CD4-positive, alpha-beta T cell treated with Interferon gamma for 1 hour (primary cell): Measurements from ENCODE around the gene PGBD2.
"Not testable (repeated sequence)": the region's sequence is repeated elsewhere in the genome, so short reads cannot be mapped to it uniquely, and the experiment has no call there.

Experiments
- DNase-seq: peaks from one replicate; pipeline ENCODE4 v3.0.0-alpha.2; 2020

The PGBD2 gene

GRCh38 chr1:248927283-248927682 is 21.2 kb downstream of the PGBD2 start:
- not testable (repeated sequence) for DNase-seq

GRCh38 chr1:248928122-248928521 is 22.1 kb downstream of the PGBD2 start:
- not testable (repeated sequence) for DNase-seq

DNA sequence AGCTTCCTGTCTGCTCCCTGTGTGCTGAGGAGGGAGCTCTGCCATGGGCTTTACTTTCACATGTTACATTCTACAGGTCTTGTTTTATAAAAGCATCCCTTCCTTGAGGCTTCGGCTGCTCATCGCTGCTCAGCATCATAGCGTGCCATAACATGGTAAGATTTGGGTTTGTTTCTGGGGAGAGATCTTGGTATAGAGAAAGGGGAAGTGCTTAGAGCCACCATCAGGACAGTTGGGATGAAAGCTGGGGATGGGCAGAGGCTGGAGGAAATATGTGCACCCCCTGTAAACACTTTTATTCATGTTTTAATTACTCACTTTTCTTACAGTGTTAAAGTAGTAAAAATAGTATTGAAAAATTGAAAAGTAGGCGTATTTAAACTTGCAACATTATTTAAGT is 24.0 kb downstream of the PGBD2 start:
- not testable (repeated sequence) for DNase-seq

DNA sequence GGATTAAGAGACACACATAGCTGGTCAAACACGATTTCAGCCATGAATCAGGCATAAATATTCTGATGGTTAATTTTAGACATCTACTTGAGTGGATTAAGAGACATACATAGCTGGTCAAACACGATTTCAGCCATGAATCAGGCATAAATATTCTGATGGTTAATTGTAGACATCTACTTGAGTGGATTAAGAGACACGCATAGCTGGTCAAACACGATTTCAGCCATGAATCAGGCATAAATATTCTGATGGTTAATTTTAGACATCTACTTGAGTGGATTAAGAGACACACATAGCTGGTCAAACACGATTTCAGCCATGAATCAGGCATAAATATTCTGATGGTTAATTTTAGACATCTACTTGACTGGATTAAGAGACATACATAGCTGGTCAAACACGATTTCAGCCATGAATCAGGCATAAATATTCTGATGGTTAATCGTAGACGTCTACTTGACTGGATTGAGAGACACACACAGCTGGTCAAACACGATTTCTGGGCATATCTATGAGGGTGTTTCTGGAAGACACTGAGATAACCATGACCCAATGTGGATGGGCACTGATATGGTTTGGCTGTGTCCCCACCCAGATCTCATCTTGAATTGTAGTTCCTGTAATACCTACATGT is 32.3 kb downstream of the PGBD2 start:
- DNase-seq = not testable (repeated sequence)

- not testable (repeated sequence) for DNase-seq
These were observed 38.3 kb downstream of the PGBD2 start for GRCh38 chr1:248944134-248944999.

DNA sequence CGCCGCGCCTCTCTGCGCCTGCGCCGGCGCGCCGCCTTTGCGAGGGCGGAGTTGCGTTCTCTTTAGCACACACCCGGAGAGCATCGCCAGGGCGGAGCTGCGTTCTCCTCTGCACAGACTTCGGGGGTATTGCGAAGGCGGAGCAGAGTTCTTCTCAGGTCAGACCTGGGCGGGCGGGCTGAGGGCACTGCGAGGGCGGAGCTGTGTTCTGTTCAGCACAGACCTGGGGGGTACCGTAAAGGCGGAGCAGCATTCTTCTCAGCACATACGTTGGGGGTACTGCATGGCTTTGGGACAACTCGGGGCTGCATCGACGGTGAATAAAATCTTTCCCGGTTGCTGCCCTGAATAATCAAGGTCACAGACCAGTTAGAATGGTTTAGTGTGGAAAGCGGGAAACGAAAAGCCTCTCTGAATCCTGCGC is 39.0 kb downstream of the PGBD2 start:
- DNase-seq = not testable (repeated sequence)

- not testable (repeated sequence) for DNase-seq
These were observed 39.4 kb downstream of the PGBD2 start for GRCh38 chr1:248945453-248945852.

DNA sequence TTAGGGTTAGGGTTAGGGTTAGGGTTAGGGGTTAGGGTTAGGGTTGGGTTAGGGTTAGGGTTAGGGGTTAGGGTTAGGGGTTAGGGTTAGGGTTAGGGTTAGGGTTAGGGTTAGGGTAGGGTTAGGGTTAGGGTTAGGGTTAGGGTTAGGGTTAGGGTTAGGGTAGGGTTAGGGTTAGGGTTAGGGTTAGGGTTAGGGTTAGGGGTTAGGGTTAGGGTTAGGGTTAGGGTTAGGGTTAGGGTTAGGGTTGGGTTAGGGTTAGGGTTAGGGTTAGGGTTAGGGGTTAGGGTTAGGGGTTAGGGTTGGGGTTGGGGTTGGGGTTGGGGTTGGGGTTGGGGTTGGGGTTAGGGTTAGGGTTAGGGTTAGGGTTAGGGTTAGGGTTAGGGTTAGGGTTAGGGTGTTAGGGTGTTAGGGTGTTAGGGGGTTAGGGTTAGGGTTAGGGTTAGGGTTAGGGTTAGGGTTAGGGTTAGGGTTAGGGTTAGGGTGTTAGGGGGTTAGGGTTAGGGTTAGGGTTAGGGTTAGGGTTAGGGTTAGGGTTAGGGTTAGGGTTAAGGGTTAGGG is 39.9 kb downstream of the PGBD2 start:
- not testable (repeated sequence) for DNase-seq
